Endothelial cell of umbilical vein (primary cell): Measurements from ENCODE around the gene SLC43A1. TPM values are rescaled to one million over a fixed set of nuclear protein-coding genes. Genes with fewer than 3 reads are reported as not detected.

Experiments
- BruUV-seq: library from RNA; stranded (reverse); fragments of 400-500 nt; replicated peaks from 2 replicates; lab custom pipeline; 2021; lab: Mats Ljungman, UMichigan
- CTCF ChIA-PET: fragments of 300-600, 350-600 bp; sonication (Branson Sonifier 250); formaldehyde crosslinking; loops from one replicate; lab custom pipeline; 2021; ENCODE audit warnings: antibody characterized with exemption, inconsistent platforms; lab: Charles Lee
- POLR2A ChIA-PET: fragments of 300-600, 350-600 bp; sonication (Branson Sonifier 250); formaldehyde crosslinking; loops from one replicate; lab custom pipeline; 2021; ENCODE audit warnings: antibody characterized with exemption, inconsistent platforms; lab: Charles Lee
- DNase-seq: peaks from one replicate; pipeline ENCODE4 v3.0.0-alpha.2; 2011; ENCODE audit warnings: low read depth, low spot score
- FAIRE-seq: peaks from 2 replicates; lab custom pipeline; 2011; peaks lifted over from hg19 to GRCh38; lab: Jason Lieb, UNC
- H2AFZ ChIP-seq: 2 replicates; pipeline ENCODE4 v1.6.0; 2012; ENCODE audit warnings: low read depth, low read length, control low read depth, inconsistent platforms
- H3K27ac ChIP-seq: 2 replicates; pipeline ENCODE4 v1.5.1; 2011; ENCODE audit warnings: low read depth, mild to moderate bottlenecking, control low read depth, low read length, moderate library complexity; ENCODE audit not compliant: insufficient read depth
- H3K27me3 ChIP-seq, 2 experiments: 2 replicates each; pipeline versions ENCODE4 v1.6.0 to v1.6.1; 2011; ENCODE audit warnings: low read length in 2 of 2, mixed read lengths in 1 of 2; ENCODE audit not compliant: control insufficient read depth in 2 of 2, insufficient read depth in 2 of 2
- H3K36me3 ChIP-seq, 2 experiments: 2 replicates in 1 of 2; 3 replicates in 1 of 2; pipeline ENCODE4 v1.5.1; 2011; ENCODE audit warnings: low read length in 2 of 2, mild to moderate bottlenecking in 1 of 2, moderate library complexity in 1 of 2; ENCODE audit not compliant: control insufficient read depth in 2 of 2, insufficient read depth in 2 of 2; ENCODE audit errors: extremely low read depth in 1 of 2
- H3K4me1 ChIP-seq: 3 replicates; pipeline ENCODE4 v1.5.1; 2011; ENCODE audit warnings: mild to moderate bottlenecking, low read length; ENCODE audit not compliant: control insufficient read depth, insufficient read depth; ENCODE audit errors: extremely low read depth
- H3K4me2 ChIP-seq: 2 replicates; pipeline ENCODE4 v1.6.1; 2011; ENCODE audit warnings: low read length, control low read depth, mixed read lengths; ENCODE audit not compliant: insufficient read depth
- H3K4me3 ChIP-seq, 3 experiments: fragments of 200-600 bp in 1 of 3; sonication (generic), shearing (Covaris generic) in 1 of 3; replicated peaks in 1 of 3; 2 replicates each; pipeline ENCODE4 v1.5.1; 2011 to 2016; ENCODE audit warnings: control low read depth in 3 of 3, low read length in 3 of 3, mild to moderate bottlenecking in 2 of 3, inconsistent platforms in 1 of 3, low read depth in 1 of 3, moderate library complexity in 1 of 3; ENCODE audit not compliant: insufficient read depth in 1 of 3
- H3K79me2 ChIP-seq: 2 replicates; pipeline ENCODE4 v1.6.0; 2012; ENCODE audit warnings: low read length, inconsistent platforms; ENCODE audit not compliant: control insufficient read depth, insufficient read depth
- H3K9ac ChIP-seq: replicated peaks from 2 replicates; pipeline ENCODE3; 2011; ENCODE audit warnings: low read length, control low read depth; ENCODE audit not compliant: insufficient read depth; ENCODE audit errors: extremely low read depth
- H3K9me1 ChIP-seq: replicated peaks from 3 replicates; pipeline ENCODE4 v1.6.0; 2011; ENCODE audit warnings: mild to moderate bottlenecking, low read length; ENCODE audit not compliant: control insufficient read depth, insufficient read depth; ENCODE audit errors: extremely low read depth
- H3K9me3 ChIP-seq: replicated peaks from 2 replicates; pipeline ENCODE4 v1.5.1; 2012; ENCODE audit warnings: low read length, inconsistent platforms; ENCODE audit not compliant: control insufficient read depth, insufficient read depth
- H4K20me1 ChIP-seq: replicated peaks from 2 replicates; pipeline ENCODE3; 2011; ENCODE audit warnings: mild to moderate bottlenecking, low read length; ENCODE audit not compliant: control insufficient read depth, insufficient read depth; ENCODE audit errors: extremely low read depth
- EZH2 ChIP-seq: IDR thresholded peaks from 2 replicates; pipeline ENCODE4 v1.6.1; 2012; ENCODE audit warnings: borderline replicate concordance, low read depth, mild to moderate bottlenecking, moderate library complexity, low read length, inconsistent platforms; ENCODE audit not compliant: severe bottlenecking
- FOS ChIP-seq: IDR thresholded peaks from 2 replicates; pipeline ENCODE4 v1.6.1; 2011; ENCODE audit warnings: mild to moderate bottlenecking, low read length, moderate library complexity, borderline replicate concordance; ENCODE audit not compliant: insufficient read depth
- GATA2 ChIP-seq: IDR thresholded peaks from 2 replicates; pipeline ENCODE4 v1.7.0; 2011; ENCODE audit warnings: low read depth, mild to moderate bottlenecking, moderate library complexity, mixed read lengths, low read length; ENCODE audit not compliant: insufficient read length, insufficient read depth
- JUN ChIP-seq: IDR thresholded peaks from 2 replicates; pipeline ENCODE4 v1.6.1; 2011; ENCODE audit warnings: borderline replicate concordance, low read depth; ENCODE audit not compliant: insufficient read length, insufficient read depth
- MYC ChIP-seq: IDR thresholded peaks from one replicate; pipeline ENCODE4 v1.6.1; 2011; ENCODE audit warnings: mild to moderate bottlenecking, low read depth, low read length
- POLR2A ChIP-seq: IDR thresholded peaks from 2 replicates; pipeline ENCODE4 v1.6.1; 2012; ENCODE audit warnings: low read depth, mild to moderate bottlenecking, control low read depth, low read length
- POLR2AphosphoS5 ChIP-seq: IDR thresholded peaks from 2 replicates; pipeline ENCODE4 v1.6.1; 2012; ENCODE audit warnings: low read depth, mild to moderate bottlenecking, control low read depth, low read length, moderate library complexity; ENCODE audit not compliant: insufficient read depth
- dilution Hi-C: fragments of 300-500 bp; cut with MboI; formaldehyde crosslinking; loops from one replicate; pipeline ENCODE4 v1.15.0; 2019; ENCODE audit warnings: low sequenced_read_pairs; ENCODE audit not compliant: extremely low pct_ligation_motif_present
- intact Hi-C: fragments of 100-400 bp; cut with micrococcal nuclease; formaldehyde crosslinking; loops from one replicate; pipeline ENCODE4 v1.10.0; 2022
- polyA plus RNA-seq, 4 experiments: library from polyadenylated mRNA; depleted of rRNA in 3 of 4; stranded (reverse) in 3 of 4; unstranded in 1 of 4; fragments of >200 nt; gene quantifications; 2 replicates each; pipeline versions ENCODE4 v1.2.1 to v1.2.3, GENCODE V29; 2011 to 2012; ENCODE audit warnings: missing spikeins in 1 of 4
- total RNA-seq: library from RNA; stranded (reverse); gene quantifications from 2 replicates; pipeline ENCODE4 v1.2.3, GENCODE V29; 2021
- TF ChIP-seq, protein P1 (sequence below): IDR thresholded peaks from 2 replicates; pipeline ENCODE4 v1.6.1; 2011; ENCODE audit not compliant: insufficient read depth, insufficient read length
- TF ChIP-seq, protein P2 (sequence below), 2 donors: IDR thresholded peaks; 1 replicate in 1 of 2; 2 replicates in 1 of 2; pipeline ENCODE4 v1.5.1; 2011; ENCODE audit warnings: low read length in 2 of 2, mild to moderate bottlenecking in 2 of 2, moderate library complexity in 2 of 2, control low read depth in 1 of 2, inconsistent platforms in 1 of 2, low read depth in 1 of 2; ENCODE audit not compliant: insufficient read depth in 1 of 2; ENCODE audit errors: extremely low read depth in 1 of 2

SLC43A1 gene
- total and polyA plus RNA-seq, 2 donors (not counting 3 experiments of a cell fraction or from before 2014, with no cell fraction given) = 13.7 to 19.5 TPM

GRCh38 chr11:57462597-57462996 lies 52.9 kb downstream of the SLC43A1 start:
- peaks cover 32 to 37% of the 10 kb centered on the region in 2 experiments for H3K27me3 ChIP-seq
- no TSS peak for BruUV-seq
- dilution Hi-C loops = no loop called here

More at GRCh38 chr11:57462597-57462996, 52.9 kb downstream of the SLC43A1 start:
- no peaks in the 10 kb centered on the region for H3K79me2 ChIP-seq
- no peak overlapping the region for H3K9ac ChIP-seq
- peaks cover 14% of the 10 kb centered on the region for H3K4me1 ChIP-seq
- H3K4me2 ChIP-seq = no peak overlapping the region
- H3K27ac ChIP-seq = no peak overlapping the region
- H4K20me1 ChIP-seq = no peaks in the 10 kb centered on the region
- no peak overlapping the region for H2AFZ ChIP-seq
- intact Hi-C loops = no loop called here
- no peak overlapping the region for H3K4me3 ChIP-seq
- DNase-seq = no peak
- H3K9me3 ChIP-seq = no peaks in the 10 kb centered on the region
- no peak for TF ChIP-seq FOS
- TF ChIP-seq POLR2AphosphoS5 = no peak
- no peak for TF ChIP-seq EZH2
- TF ChIP-seq, protein P1, sequence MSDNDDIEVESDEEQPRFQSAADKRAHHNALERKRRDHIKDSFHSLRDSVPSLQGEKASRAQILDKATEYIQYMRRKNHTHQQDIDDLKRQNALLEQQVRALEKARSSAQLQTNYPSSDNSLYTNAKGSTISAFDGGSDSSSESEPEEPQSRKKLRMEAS = no peak
- TF ChIP-seq JUN = no peak
- no peak for TF ChIP-seq GATA2
- no peak for TF ChIP-seq POLR2A
- no peak for TF ChIP-seq MYC
- TF ChIP-seq, protein P2, sequence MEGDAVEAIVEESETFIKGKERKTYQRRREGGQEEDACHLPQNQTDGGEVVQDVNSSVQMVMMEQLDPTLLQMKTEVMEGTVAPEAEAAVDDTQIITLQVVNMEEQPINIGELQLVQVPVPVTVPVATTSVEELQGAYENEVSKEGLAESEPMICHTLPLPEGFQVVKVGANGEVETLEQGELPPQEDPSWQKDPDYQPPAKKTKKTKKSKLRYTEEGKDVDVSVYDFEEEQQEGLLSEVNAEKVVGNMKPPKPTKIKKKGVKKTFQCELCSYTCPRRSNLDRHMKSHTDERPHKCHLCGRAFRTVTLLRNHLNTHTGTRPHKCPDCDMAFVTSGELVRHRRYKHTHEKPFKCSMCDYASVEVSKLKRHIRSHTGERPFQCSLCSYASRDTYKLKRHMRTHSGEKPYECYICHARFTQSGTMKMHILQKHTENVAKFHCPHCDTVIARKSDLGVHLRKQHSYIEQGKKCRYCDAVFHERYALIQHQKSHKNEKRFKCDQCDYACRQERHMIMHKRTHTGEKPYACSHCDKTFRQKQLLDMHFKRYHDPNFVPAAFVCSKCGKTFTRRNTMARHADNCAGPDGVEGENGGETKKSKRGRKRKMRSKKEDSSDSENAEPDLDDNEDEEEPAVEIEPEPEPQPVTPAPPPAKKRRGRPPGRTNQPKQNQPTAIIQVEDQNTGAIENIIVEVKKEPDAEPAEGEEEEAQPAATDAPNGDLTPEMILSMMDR (IDR thresholded peaks at IDR 0.05; ENCODE audit: extremely low read depth in 1 of 2, insufficient read depth in 1 of 2, low read depth in 1 of 2, low read length in 2 of 2) = no peak
- H3K36me3 ChIP-seq = no peaks in the 10 kb centered on the region
- no peaks in the 10 kb centered on the region for H3K9me1 ChIP-seq
- FAIRE-seq = no peak
- CTCF ChIA-PET = interaction anchor here (1.1 to 2.0 kb wide), 4 partner anchors 64 to 182 kb away, joined by 3 to 5 read pairs (median 4); no protein-coding TSS in a partner anchor
- POLR2A ChIA-PET = no interaction called here
